HepG2 (cell line): ENCODE results near the gene THEMIS.

Experiments
- CEBPB ChIP-seq: IDR thresholded peaks from 2 replicates; pipeline ENCODE4 v1.6.1; 2011; ENCODE audit warnings: low read depth, low read length, improper control_type of control experiment, borderline replicate concordance
- FOSL1 ChIP-seq: sonication (generic); formaldehyde crosslinking; IDR thresholded peaks from 2 replicates; pipeline ENCODE4 v1.9.0; 2021; ENCODE audit warnings: missing genetic modification reagents, borderline replicate concordance
- FOXP1 ChIP-seq, 2 experiments: fragments of 450-650 bp in 1 of 2; IDR thresholded peaks; 2 replicates each; pipeline ENCODE4 v1.6.1; 2017 to 2018; ENCODE audit warnings: antibody characterized with exemption in 1 of 2
- GABPA ChIP-seq, 2 experiments: IDR thresholded peaks; 2 replicates each; pipeline ENCODE4 v1.6.1; 2011 to 2016; ENCODE audit warnings: low read depth in 2 of 2, low read length in 1 of 2, missing biosample characterization in 1 of 2, missing genetic modification characterization in 1 of 2
- HMG20A ChIP-seq: IDR thresholded peaks from 2 replicates; pipeline ENCODE4 v1.6.1; 2016; ENCODE audit warnings: borderline replicate concordance
- SIN3A ChIP-seq: IDR thresholded peaks from 2 replicates; pipeline ENCODE4 v1.6.1; 2011; ENCODE audit warnings: low read depth, mild to moderate bottlenecking, control low read depth, low read length, borderline replicate concordance
- SMAD3 ChIP-seq: sonication (generic); formaldehyde crosslinking; IDR thresholded peaks from 2 replicates; pipeline ENCODE4 v1.4.0; 2020; ENCODE audit warnings: missing genetic modification reagents
- TARDBP ChIP-seq: sonication (generic); formaldehyde crosslinking; IDR thresholded peaks from 2 replicates; pipeline ENCODE4 v1.8.0; 2022; ENCODE audit warnings: mild to moderate bottlenecking, missing genetic modification reagents
- TCF7 ChIP-seq: sonication (generic); IDR thresholded peaks from 2 replicates; pipeline ENCODE4 v1.6.1; 2016; ENCODE audit warnings: antibody characterized with exemption, low read depth
- ZNF383 ChIP-seq: sonication (generic); formaldehyde crosslinking; IDR thresholded peaks from 2 replicates; pipeline ENCODE4 v1.4.0; 2020; ENCODE audit warnings: missing genetic modification reagents, mild to moderate bottlenecking, borderline replicate concordance
- TF ChIP-seq, protein P1 (sequence below): sonication (generic); formaldehyde crosslinking; IDR thresholded peaks from 2 replicates; pipeline ENCODE4 v1.5.0; 2020; ENCODE audit warnings: mild to moderate bottlenecking, missing genetic modification reagents, moderate library complexity
- TF ChIP-seq, protein P2 (sequence below): sonication (generic); formaldehyde crosslinking; conservative IDR thresholded peaks from 2 replicates; pipeline ENCODE4 v1.8.0; 2022; ENCODE audit warnings: missing genetic modification reagents
- TF ChIP-seq, protein P3 (sequence below): sonication (generic); formaldehyde crosslinking; IDR thresholded peaks from 2 replicates; pipeline ENCODE4 v1.4.0; 2020; ENCODE audit warnings: missing genetic modification reagents

DNA sequence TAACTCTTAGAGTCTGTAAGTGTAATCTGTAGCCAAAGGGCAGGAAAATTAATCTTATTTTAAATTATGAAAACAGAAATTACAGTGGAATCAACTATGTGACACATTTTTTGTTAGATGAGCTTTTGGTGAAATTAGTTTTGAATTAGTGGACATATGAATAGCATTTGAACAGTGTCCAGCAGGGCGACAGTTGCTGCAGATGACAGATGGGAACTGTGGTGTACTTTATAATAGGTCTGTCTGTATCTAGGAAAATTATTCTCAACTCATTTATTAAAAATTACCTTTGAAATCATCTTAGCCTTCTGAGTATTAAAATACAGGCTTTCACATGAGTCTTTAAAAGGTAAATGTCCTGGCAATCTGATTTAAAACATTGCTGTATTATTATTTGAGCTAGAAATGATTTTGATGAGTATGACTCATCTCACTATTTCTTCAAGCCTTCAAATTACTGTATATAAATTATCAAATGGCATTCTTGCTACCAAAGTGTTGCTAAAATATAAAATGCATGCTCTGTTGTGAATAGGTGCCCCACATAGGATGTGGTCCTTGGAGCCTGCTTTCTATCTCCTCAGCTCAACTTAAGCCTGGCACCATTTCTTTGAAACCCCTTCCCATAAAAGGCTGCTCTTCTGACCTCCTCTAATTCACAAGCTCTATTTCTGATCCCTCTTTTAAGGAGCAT is 173.5 kb downstream of the THEMIS start:
- TF ChIP-seq FOXP1 (IDR thresholded peaks at IDR 0.05) = no peak
- TF ChIP-seq FOXP1 (CRISPR knock-in tag; IDR thresholded peaks at IDR 0.05) = no peak
- TF ChIP-seq SMAD3 (CRISPR knock-in tag) = no peak
- TF ChIP-seq SIN3A = no peak
- TF ChIP-seq, protein P1, sequence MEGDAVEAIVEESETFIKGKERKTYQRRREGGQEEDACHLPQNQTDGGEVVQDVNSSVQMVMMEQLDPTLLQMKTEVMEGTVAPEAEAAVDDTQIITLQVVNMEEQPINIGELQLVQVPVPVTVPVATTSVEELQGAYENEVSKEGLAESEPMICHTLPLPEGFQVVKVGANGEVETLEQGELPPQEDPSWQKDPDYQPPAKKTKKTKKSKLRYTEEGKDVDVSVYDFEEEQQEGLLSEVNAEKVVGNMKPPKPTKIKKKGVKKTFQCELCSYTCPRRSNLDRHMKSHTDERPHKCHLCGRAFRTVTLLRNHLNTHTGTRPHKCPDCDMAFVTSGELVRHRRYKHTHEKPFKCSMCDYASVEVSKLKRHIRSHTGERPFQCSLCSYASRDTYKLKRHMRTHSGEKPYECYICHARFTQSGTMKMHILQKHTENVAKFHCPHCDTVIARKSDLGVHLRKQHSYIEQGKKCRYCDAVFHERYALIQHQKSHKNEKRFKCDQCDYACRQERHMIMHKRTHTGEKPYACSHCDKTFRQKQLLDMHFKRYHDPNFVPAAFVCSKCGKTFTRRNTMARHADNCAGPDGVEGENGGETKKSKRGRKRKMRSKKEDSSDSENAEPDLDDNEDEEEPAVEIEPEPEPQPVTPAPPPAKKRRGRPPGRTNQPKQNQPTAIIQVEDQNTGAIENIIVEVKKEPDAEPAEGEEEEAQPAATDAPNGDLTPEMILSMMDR (CRISPR knock-in tag) = no peak
- TF ChIP-seq, protein P2, sequence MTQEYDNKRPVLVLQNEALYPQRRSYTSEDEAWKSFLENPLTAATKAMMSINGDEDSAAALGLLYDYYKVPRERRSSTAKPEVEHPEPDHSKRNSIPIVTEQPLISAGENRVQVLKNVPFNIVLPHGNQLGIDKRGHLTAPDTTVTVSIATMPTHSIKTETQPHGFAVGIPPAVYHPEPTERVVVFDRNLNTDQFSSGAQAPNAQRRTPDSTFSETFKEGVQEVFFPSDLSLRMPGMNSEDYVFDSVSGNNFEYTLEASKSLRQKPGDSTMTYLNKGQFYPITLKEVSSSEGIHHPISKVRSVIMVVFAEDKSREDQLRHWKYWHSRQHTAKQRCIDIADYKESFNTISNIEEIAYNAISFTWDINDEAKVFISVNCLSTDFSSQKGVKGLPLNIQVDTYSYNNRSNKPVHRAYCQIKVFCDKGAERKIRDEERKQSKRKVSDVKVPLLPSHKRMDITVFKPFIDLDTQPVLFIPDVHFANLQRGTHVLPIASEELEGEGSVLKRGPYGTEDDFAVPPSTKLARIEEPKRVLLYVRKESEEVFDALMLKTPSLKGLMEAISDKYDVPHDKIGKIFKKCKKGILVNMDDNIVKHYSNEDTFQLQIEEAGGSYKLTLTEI (CRISPR knock-in tag) = no peak
- no peak for TF ChIP-seq TCF7
- TF ChIP-seq FOSL1 (CRISPR knock-in tag) = no peak
- TF ChIP-seq TARDBP (CRISPR knock-in tag) = no peak
- no peak for TF ChIP-seq HMG20A (CRISPR knock-in tag)
- TF ChIP-seq GABPA (IDR thresholded peaks at IDR 0.05; ENCODE audit: low read depth, low read length) = no peak
- no peak for TF ChIP-seq GABPA (CRISPR knock-in tag; IDR thresholded peaks at IDR 0.05; ENCODE audit: low read depth)
- no peak for TF ChIP-seq ZNF383
- TF ChIP-seq, protein P3, sequence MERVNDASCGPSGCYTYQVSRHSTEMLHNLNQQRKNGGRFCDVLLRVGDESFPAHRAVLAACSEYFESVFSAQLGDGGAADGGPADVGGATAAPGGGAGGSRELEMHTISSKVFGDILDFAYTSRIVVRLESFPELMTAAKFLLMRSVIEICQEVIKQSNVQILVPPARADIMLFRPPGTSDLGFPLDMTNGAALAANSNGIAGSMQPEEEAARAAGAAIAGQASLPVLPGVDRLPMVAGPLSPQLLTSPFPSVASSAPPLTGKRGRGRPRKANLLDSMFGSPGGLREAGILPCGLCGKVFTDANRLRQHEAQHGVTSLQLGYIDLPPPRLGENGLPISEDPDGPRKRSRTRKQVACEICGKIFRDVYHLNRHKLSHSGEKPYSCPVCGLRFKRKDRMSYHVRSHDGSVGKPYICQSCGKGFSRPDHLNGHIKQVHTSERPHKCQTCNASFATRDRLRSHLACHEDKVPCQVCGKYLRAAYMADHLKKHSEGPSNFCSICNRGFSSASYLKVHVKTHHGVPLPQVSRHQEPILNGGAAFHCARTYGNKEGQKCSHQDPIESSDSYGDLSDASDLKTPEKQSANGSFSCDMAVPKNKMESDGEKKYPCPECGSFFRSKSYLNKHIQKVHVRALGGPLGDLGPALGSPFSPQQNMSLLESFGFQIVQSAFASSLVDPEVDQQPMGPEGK (CRISPR knock-in tag) = no peak
- no peak for TF ChIP-seq CEBPB
